ENCODE data around the gene MZF1. TPM values are rescaled to one million over a fixed set of nuclear protein-coding genes. Genes with fewer than 3 reads are reported as not detected.

Gene MZF1
- total RNA-seq, 1 donor from 2014 or later = 77.1 TPM

DNA sequence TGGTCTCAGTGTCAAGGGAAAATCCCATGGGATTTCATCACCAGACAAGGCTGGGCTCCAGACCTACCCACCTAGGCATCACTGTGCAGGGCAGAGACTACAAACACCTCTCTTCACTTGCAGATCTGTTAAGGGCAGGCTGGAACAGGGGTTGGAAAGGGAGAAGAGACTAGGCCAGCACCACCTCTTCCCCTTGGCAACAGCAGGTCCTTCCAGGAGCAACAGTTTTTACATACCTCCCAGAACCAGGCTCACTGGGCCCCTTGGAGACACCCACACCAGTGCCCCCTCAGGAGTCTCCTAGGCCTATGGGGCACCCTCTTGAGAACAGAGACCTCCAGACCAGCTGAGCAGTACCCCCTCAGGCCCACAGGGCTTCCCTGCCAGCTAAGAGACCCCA is 12.2 kb downstream of the MZF1 start:
- DNase-seq (ENCODE audit: low spot score in 2 of 2) = no peak
- H3K4me1 ChIP-seq = peaks cover 20 to 40% of the 10 kb centered on the region in 2 donors
- H3K27me3 ChIP-seq = no peaks in the 10 kb centered on the region
- H3K4me3 ChIP-seq = no peak overlapping the region
- no peaks in the 10 kb centered on the region for H3K9me3 ChIP-seq
- no peak overlapping the region for H3K27ac ChIP-seq
- H3K36me3 ChIP-seq = peaks cover 9 to 10% of the 10 kb centered on the region in 2 donors
- TF ChIP-seq, protein P1, sequence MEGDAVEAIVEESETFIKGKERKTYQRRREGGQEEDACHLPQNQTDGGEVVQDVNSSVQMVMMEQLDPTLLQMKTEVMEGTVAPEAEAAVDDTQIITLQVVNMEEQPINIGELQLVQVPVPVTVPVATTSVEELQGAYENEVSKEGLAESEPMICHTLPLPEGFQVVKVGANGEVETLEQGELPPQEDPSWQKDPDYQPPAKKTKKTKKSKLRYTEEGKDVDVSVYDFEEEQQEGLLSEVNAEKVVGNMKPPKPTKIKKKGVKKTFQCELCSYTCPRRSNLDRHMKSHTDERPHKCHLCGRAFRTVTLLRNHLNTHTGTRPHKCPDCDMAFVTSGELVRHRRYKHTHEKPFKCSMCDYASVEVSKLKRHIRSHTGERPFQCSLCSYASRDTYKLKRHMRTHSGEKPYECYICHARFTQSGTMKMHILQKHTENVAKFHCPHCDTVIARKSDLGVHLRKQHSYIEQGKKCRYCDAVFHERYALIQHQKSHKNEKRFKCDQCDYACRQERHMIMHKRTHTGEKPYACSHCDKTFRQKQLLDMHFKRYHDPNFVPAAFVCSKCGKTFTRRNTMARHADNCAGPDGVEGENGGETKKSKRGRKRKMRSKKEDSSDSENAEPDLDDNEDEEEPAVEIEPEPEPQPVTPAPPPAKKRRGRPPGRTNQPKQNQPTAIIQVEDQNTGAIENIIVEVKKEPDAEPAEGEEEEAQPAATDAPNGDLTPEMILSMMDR (IDR thresholded peaks at IDR 0.05) = no peak
- intact Hi-C loops (cut with DNase I) = no loop called here

GRCh38 chr19:58560007-58560887 is 12.9 kb downstream of the MZF1 start:
- no peaks in the 10 kb centered on the region for H3K9me3 ChIP-seq
- intact Hi-C loops (cut with DNase I) = no loop called here
- H3K4me1 ChIP-seq = peaks cover 23 to 45% of the 10 kb centered on the region in 2 donors
- no peak for DNase-seq (ENCODE audit: low spot score in 2 of 2)
- H3K36me3 ChIP-seq = peaks cover 11 to 16% of the 10 kb centered on the region in 2 donors
- H3K27me3 ChIP-seq = no peaks in the 10 kb centered on the region
- TF ChIP-seq, protein P1 (IDR thresholded peaks at IDR 0.05) = no peak
- H3K4me3 ChIP-seq = peak overlapping the region; percentile 67 to 75
- H3K27ac ChIP-seq = peak overlapping the region; percentile 98 to 99

- Histone ChIP-seq H3K27me3 (no peaks in the 10 kb centered on the region), H3K4me3 (peak overlapping the region; percentile 67 to 75), H3K36me3 (peaks cover 11 to 16% of the 10 kb centered on the region in 2 donors), H3K9me3 (no peaks in the 10 kb centered on the region), H3K4me1 (peaks cover 23 to 47% of the 10 kb centered on the region in 2 donors), H3K27ac (peak overlapping the region; percentile 98 to 99)
- peak; percentile 60 to 95 for DNase-seq (ENCODE audit: low spot score in 2 of 2)
- intact Hi-C loops (cut with DNase I) = loop anchor here (1.0 kb wide), 2 partner anchors 14 to 158 kb away; partner anchors contain the start of gene MZF1
- TF ChIP-seq, protein P1 (IDR thresholded peaks at IDR 0.05) = no peak
Observed at GRCh38 chr19:58559275-58560006, 13.7 kb downstream of the MZF1 start.

DNA sequence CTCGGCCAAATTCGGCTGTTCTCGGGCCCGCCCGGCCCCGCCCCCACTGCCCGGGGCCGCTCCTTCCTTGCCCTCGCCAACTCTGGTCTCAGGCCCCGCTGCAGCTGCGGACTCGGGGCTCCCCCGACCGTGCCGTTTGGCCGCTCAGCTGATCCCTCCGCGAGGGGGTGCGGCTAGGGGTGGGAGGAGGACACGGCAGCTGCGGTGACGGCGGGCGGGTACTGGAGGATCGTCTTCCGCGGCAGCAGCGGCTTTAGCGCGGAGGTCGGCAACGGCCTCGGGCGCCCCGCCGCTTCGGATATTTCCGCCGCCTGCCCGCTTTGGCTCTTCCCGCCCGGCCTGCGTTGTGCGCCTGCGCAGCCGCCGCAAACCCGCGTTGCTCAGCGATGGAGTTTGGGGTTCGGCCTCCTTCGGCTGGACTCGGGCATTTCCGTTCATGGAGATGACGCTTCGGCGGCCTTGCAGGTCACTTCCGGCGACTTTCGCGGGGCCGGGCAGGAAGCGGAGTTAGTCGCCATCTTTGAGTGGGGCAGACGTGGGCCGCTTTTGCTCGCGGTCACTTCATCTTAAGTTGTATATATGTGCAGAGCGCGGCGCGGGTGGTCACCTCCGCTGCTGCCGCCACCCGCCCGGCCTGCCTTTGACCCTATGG is 14.4 kb downstream of the MZF1 start:
- Histone ChIP-seq H3K4me1 (peaks cover 28 to 54% of the 10 kb centered on the region in 2 donors), H3K4me3 (peak overlapping the region; percentile 67 to 75), H3K27ac (peak overlapping the region; percentile 98 to 99), H3K36me3 (peaks cover 13 to 16% of the 10 kb centered on the region in 2 donors), H3K9me3 (no peaks in the 10 kb centered on the region), H3K27me3 (no peaks in the 10 kb centered on the region)
- peak; percentile 92 to 99 for DNase-seq (ENCODE audit: low spot score in 2 of 2)
- TF ChIP-seq, protein P1 (IDR thresholded peaks at IDR 0.05) = no peak
- intact Hi-C loops (cut with DNase I) = loop anchor here (1.0 kb wide), 2 partner anchors 15 to 157 kb away; partner anchors contain the start of gene MZF1

- Histone ChIP-seq H3K36me3 (peaks cover 16 to 19% of the 10 kb centered on the region in 2 donors), H3K4me3 (peak within 1 kb of the TSS; percentile 67 to 75), H3K27me3 (no peaks in the 10 kb centered on the region), H3K9me3 (no peaks in the 10 kb centered on the region), H3K27ac (peak within 1 kb of the TSS; percentile 98 to 99), H3K4me1 (peaks cover 29 to 54% of the 10 kb centered on the region in 2 donors)
- intact Hi-C loops (cut with DNase I) = no loop called here
- TF ChIP-seq, protein P1 (IDR thresholded peaks at IDR 0.05) = no peak
- DNase-seq (ENCODE audit: low spot score in 2 of 2) = peak in 1 of 2 donors; percentile 85
Observed at GRCh38 chr19:58558066-58558622, 15.0 kb downstream of the MZF1 start, which contains the start of gene UBE2M. UBE2M (minus strand) TSS chr19:58558611; CDS start chr19:58558381, 230 bp downstream.
